Subcutaneous adipose tissue (tissue), 4 donors: ENCODE measurements around the gene CCDC40. TPM values are rescaled to one million over a fixed set of nuclear protein-coding genes. Genes with fewer than 3 reads are reported as not detected.

ENCODE experiments used
- CTCF ChIP-seq: fragments of 450-650 bp; IDR thresholded peaks from one replicate; pipeline ENCODE4 v1.5.1; 2016; ENCODE audit warnings: low read depth, mild to moderate bottlenecking, control low read depth, antibody characterized with exemption, moderate library complexity
- total RNA-seq, 4 donors: library from RNA; depleted of rRNA; stranded (reverse); fragments of >200 nt; gene quantifications; one replicate each; pipeline ENCODE4 v1.1.0, GENCODE V29; 2016

The CCDC40 gene
- total RNA-seq, 4 donors from 2014 or later: 3.1 to 5.5 (median 4.6) TPM

GRCh38 chr17:80125656-80126448 is 89.4 kb downstream of the CCDC40 start:
- no peak for TF ChIP-seq CTCF

- TF ChIP-seq CTCF: no peak
Measured at GRCh38 chr17:80126449-80126715, 89.9 kb downstream of the CCDC40 start.

GRCh38 chr17:80129006-80129565 is 92.6 kb downstream of the CCDC40 start:
- no peak for TF ChIP-seq CTCF

- TF ChIP-seq CTCF: no peak
Measured at GRCh38 chr17:80130992-80131391, 94.5 kb downstream of the CCDC40 start.

- no peak for TF ChIP-seq CTCF
Measured at GRCh38 chr17:80132906-80133625, 96.6 kb downstream of the CCDC40 start.

- no peak for TF ChIP-seq CTCF
Measured at GRCh38 chr17:80133626-80133970, 97.2 kb downstream of the CCDC40 start.

- no peak for TF ChIP-seq CTCF
Measured at GRCh38 chr17:80137131-80137530, 100.7 kb downstream of the CCDC40 start.
